Panc1 (cell line): ENCODE results near the gene SELE. TPM values are rescaled to one million over a fixed set of nuclear protein-coding genes. Genes with fewer than 3 reads are reported as not detected.

ENCODE experiments used
- ATAC-seq: fragments of 200-7000 bp; cut with Tn5 transposase; 2 replicates; pipeline ENCODE4 v1.9.1; 2020; ENCODE audit warnings: mild to moderate bottlenecking, moderate library complexity
- BruUV-seq: library from RNA; stranded (reverse); fragments of 400-500 nt; replicated peaks from 2 replicates; lab custom pipeline; 2021; lab: Mats Ljungman, UMichigan
- CTCF ChIA-PET: fragments of 300-600 bp; sonication (Branson Sonifier 250); formaldehyde crosslinking; loops from one replicate; lab custom pipeline; 2022; ENCODE audit warnings: antibody characterized with exemption; lab: Charles Lee
- POLR2A ChIA-PET: fragments of 300-600 bp; sonication (Branson Sonifier 250); formaldehyde crosslinking; loops from one replicate; lab custom pipeline; 2022; ENCODE audit warnings: antibody characterized with exemption; lab: Charles Lee
- DNase-seq: peaks from one replicate; pipeline ENCODE4 v3.0.0-alpha.2; 2010; ENCODE audit warnings: low read depth, low spot score
- H3K27ac ChIP-seq: 2 replicates; pipeline ENCODE4 v1.5.1; 2011; ENCODE audit warnings: mild to moderate bottlenecking, low read length, inconsistent platforms
- H3K27me3 ChIP-seq: fragments of 200-500 bp; sonication (Bioruptor generic); 2 replicates; pipeline ENCODE4 v1.6.0; 2014; ENCODE audit warnings: low read length, inconsistent platforms; ENCODE audit not compliant: control insufficient read depth, insufficient read depth
- H3K36me3 ChIP-seq: fragments of 200-500 bp; sonication (Bioruptor generic); 2 replicates; pipeline ENCODE4 v1.5.1; 2014; ENCODE audit warnings: inconsistent platforms, mild to moderate bottlenecking, low read length, moderate library complexity; ENCODE audit not compliant: control insufficient read depth, insufficient read depth
- H3K4me1 ChIP-seq: 2 replicates; pipeline ENCODE4 v1.5.1; 2011; ENCODE audit warnings: inconsistent platforms, mild to moderate bottlenecking, low read length, moderate library complexity; ENCODE audit not compliant: control insufficient read depth, insufficient read depth
- H3K4me3 ChIP-seq, 2 experiments: 2 replicates each; pipeline ENCODE4 v1.5.1; 2011 to 2012; ENCODE audit warnings: low read depth in 2 of 2, low read length in 2 of 2, mild to moderate bottlenecking in 2 of 2, inconsistent platforms in 1 of 2, moderate library complexity in 1 of 2
- H3K9me3 ChIP-seq: fragments of 200-500 bp; sonication (Bioruptor generic); 2 replicates; pipeline ENCODE4 v1.5.1; 2014; ENCODE audit warnings: low read depth, mild to moderate bottlenecking, inconsistent platforms, low read length, moderate library complexity; ENCODE audit not compliant: control insufficient read depth, insufficient read depth
- POLR2AphosphoS5 ChIP-seq: IDR thresholded peaks from 2 replicates; pipeline ENCODE4 v1.6.1; 2012; ENCODE audit warnings: mild to moderate bottlenecking, low read depth, low read length, moderate library complexity
- SIN3A ChIP-seq: IDR thresholded peaks from 2 replicates; pipeline ENCODE4 v1.6.1; 2012; ENCODE audit warnings: low read depth, mild to moderate bottlenecking, low read length, moderate library complexity, borderline replicate concordance; ENCODE audit not compliant: insufficient read depth
- TCF7L2 ChIP-seq: IDR thresholded peaks from 2 replicates; pipeline ENCODE4 v1.6.1; 2011; ENCODE audit warnings: mild to moderate bottlenecking, low read depth, low read length, inconsistent platforms
- in situ Hi-C: cut with HindIII; loops from 2 replicates; pipeline ENCODE4 v1.10.0; 2016; ENCODE audit warnings: low sequenced_read_pairs, low pct_unique_long_range_greater_than_20kb
- intact Hi-C: fragments of 100-400 bp; cut with micrococcal nuclease; formaldehyde crosslinking; loops from one replicate; pipeline ENCODE4 v1.10.0; 2022; ENCODE audit not compliant: unreplicated experiment
- total RNA-seq: library from RNA; stranded (reverse); gene quantifications from one replicate; pipeline ENCODE4 v1.2.1, GENCODE V29; 2021; ENCODE audit not compliant: unreplicated experiment
- TF ChIP-seq, protein P1 (sequence below): fragments of 450-650 bp; IDR thresholded peaks from 2 replicates; pipeline ENCODE4 v1.5.1; 2017; ENCODE audit warnings: mild to moderate bottlenecking
- TF ChIP-seq, protein P2 (sequence below), 2 experiments: IDR thresholded peaks; 2 replicates each; pipeline ENCODE4 v1.6.1; 2011 to 2012; ENCODE audit warnings: low read depth in 2 of 2, control low read depth in 1 of 2, low read length in 1 of 2, mild to moderate bottlenecking in 1 of 2, moderate library complexity in 1 of 2; ENCODE audit not compliant: insufficient read depth in 1 of 2

The SELE gene
- total RNA-seq, 1 experiment from 2014 or later = not detected

DNA sequence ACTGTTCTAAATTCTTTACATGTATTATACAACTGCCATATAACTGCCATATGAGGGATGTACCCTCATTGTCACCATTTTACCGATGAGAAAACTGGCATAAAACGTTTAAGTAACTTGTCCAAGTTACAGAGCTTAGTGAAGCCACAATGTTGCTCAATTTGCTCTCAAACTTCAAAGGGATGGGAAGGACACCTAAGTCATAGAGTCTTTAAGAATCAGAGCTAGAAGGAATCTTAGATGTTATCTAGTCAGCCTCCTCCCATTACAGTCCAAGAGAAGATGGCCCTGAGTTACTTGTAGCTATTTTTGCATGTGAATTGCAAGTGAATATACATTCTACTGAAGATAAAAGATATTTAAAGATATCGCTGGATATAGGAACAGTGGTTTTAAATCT is 54.2 kb downstream of the SELE start:
- Histone ChIP-seq H3K4me1 (no peaks in the 10 kb centered on the region), H3K27me3 (peaks cover 3% of the 10 kb centered on the region; the same call in 1 of the 2 replicates), H3K4me3 (no peak overlapping the region), H3K36me3 (no peaks in the 10 kb centered on the region), H3K9me3 (no peaks in the 10 kb centered on the region), H3K27ac (no peak overlapping the region)
- intact Hi-C loops (no loop called here), in situ Hi-C loops (no loop called here)
- CTCF ChIA-PET = no interaction called here
- ATAC-seq (no peak), DNase-seq (no peak)
- POLR2A ChIA-PET = no interaction called here
- TF ChIP-seq TCF7L2 = no peak
- no peak for TF ChIP-seq POLR2AphosphoS5
- TF ChIP-seq, protein P1, sequence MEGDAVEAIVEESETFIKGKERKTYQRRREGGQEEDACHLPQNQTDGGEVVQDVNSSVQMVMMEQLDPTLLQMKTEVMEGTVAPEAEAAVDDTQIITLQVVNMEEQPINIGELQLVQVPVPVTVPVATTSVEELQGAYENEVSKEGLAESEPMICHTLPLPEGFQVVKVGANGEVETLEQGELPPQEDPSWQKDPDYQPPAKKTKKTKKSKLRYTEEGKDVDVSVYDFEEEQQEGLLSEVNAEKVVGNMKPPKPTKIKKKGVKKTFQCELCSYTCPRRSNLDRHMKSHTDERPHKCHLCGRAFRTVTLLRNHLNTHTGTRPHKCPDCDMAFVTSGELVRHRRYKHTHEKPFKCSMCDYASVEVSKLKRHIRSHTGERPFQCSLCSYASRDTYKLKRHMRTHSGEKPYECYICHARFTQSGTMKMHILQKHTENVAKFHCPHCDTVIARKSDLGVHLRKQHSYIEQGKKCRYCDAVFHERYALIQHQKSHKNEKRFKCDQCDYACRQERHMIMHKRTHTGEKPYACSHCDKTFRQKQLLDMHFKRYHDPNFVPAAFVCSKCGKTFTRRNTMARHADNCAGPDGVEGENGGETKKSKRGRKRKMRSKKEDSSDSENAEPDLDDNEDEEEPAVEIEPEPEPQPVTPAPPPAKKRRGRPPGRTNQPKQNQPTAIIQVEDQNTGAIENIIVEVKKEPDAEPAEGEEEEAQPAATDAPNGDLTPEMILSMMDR = no peak
- no peak for TF ChIP-seq SIN3A
- TF ChIP-seq, protein P2, sequence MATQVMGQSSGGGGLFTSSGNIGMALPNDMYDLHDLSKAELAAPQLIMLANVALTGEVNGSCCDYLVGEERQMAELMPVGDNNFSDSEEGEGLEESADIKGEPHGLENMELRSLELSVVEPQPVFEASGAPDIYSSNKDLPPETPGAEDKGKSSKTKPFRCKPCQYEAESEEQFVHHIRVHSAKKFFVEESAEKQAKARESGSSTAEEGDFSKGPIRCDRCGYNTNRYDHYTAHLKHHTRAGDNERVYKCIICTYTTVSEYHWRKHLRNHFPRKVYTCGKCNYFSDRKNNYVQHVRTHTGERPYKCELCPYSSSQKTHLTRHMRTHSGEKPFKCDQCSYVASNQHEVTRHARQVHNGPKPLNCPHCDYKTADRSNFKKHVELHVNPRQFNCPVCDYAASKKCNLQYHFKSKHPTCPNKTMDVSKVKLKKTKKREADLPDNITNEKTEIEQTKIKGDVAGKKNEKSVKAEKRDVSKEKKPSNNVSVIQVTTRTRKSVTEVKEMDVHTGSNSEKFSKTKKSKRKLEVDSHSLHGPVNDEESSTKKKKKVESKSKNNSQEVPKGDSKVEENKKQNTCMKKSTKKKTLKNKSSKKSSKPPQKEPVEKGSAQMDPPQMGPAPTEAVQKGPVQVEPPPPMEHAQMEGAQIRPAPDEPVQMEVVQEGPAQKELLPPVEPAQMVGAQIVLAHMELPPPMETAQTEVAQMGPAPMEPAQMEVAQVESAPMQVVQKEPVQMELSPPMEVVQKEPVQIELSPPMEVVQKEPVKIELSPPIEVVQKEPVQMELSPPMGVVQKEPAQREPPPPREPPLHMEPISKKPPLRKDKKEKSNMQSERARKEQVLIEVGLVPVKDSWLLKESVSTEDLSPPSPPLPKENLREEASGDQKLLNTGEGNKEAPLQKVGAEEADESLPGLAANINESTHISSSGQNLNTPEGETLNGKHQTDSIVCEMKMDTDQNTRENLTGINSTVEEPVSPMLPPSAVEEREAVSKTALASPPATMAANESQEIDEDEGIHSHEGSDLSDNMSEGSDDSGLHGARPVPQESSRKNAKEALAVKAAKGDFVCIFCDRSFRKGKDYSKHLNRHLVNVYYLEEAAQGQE (IDR thresholded peaks at IDR 0.05; ENCODE audit: insufficient read depth in 1 of 2, low read depth in 2 of 2, low read length in 1 of 2) = no peak
- BruUV-seq = no TSS peak

DNA sequence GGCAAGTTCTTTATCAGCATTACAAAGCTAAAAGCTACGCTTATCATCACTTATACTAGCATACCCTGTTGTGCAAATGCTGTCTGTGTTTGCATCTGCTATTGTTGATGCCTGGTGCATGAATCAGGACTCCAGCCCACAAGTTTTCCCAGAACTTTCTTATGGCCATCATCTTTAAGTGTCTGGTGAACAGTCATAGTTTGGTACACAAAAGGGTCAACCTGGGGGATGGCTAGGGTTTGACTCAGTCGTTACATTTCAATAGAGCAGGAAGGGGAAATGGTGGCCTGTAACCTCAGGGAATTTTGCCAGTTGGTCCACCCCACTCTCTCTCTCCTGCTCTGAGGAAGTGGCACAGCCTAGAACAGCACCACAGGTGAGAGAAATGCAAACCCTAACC is 57.9 kb downstream of the SELE start:
- H3K27ac ChIP-seq = no peak overlapping the region
- BruUV-seq = no TSS peak
- ChIA-PET CTCF (no interaction called here), POLR2A (no interaction called here)
- intact Hi-C loops (no loop called here), in situ Hi-C loops (no loop called here)
- H3K4me3 ChIP-seq = no peak overlapping the region
- ATAC-seq (no peak), DNase-seq (no peak)
- no peaks in the 10 kb centered on the region for H3K4me1 ChIP-seq
- H3K9me3 ChIP-seq = no peaks in the 10 kb centered on the region
- no peaks in the 10 kb centered on the region for H3K36me3 ChIP-seq
- no peak for TF ChIP-seq POLR2AphosphoS5
- no peak for TF ChIP-seq SIN3A
- TF ChIP-seq, protein P1 = no peak
- TF ChIP-seq TCF7L2 = no peak
- TF ChIP-seq, protein P2 (IDR thresholded peaks at IDR 0.05; ENCODE audit: insufficient read depth in 1 of 2, low read depth in 2 of 2, low read length in 1 of 2) = no peak
- H3K27me3 ChIP-seq = no peaks in the 10 kb centered on the region
